CD4-positive, alpha-beta T cell treated with Interleukin-21 for 1 hour (primary cell): ENCODE measurements around the gene DAZAP1.
"Not testable (repeated sequence)": the region's sequence is repeated elsewhere in the genome, so short reads cannot be mapped to it uniquely, and the experiment has no call there.

Experiments
- DNase-seq: peaks from one replicate; pipeline ENCODE4 v3.0.0-alpha.2; 2020

The DAZAP1 gene

DNA sequence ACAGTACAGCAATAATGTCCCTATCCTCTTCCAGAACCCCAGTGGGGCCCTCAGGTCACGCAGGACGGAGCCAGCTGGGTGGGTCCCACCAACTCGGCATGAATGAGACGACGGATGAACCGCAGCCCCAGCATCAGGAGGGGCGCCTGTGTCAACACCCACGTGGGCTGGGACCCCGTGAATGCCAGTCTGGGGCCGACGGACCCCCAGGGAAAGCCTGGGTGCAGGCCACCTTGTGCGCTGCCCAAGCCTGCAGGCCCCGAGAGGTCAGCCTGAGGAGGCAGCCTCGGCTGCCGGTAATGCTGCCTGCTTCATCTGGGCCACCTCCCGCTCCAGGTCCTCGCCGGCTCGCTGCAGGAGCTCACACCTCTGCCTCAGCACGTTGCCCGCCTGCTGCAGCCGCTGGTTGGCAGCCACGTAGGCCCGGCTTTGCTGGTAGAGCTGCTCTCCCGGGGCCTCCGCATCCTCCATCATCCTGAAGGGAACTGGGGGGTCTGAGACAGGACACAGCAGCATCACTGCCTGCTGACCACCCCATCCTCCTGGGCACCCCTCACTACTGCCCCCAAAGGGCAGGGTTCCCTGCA is 67.5 kb downstream of the DAZAP1 start:
- no peak for DNase-seq

DNA sequence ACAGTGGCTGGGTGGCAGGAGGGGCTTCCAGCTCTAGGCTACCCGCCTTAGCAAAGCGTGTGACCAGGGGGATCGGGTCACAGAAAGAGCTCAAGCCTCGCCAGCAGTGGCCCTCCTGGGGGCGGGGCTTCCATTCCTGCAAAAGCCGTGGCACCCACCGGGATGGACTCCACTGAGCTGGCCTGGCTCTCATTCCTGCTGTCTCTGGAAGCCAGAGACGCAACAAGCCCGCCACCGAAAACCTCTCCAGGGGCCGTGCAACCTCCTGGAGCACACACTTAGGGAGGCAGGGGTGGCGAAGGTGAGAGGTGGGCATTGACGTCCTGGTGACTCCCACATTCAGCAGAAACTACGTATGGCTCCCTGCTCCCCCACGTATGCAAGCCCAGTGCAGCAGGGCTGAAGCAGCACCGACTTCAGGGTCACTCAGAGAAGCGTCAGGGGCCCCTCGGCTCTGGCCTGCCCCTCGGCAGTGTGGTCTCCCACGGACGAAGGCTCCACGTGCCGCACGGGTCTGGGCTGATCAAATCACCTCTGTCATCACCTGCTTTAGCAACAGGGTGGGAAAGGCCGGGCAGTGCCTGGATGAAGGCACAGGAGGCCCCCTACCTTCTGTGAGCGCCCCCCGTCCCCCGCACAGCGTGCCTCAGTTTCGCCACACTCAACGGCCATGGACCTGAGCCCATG is 68.5 kb downstream of the DAZAP1 start:
- DNase-seq = no peak

DNA sequence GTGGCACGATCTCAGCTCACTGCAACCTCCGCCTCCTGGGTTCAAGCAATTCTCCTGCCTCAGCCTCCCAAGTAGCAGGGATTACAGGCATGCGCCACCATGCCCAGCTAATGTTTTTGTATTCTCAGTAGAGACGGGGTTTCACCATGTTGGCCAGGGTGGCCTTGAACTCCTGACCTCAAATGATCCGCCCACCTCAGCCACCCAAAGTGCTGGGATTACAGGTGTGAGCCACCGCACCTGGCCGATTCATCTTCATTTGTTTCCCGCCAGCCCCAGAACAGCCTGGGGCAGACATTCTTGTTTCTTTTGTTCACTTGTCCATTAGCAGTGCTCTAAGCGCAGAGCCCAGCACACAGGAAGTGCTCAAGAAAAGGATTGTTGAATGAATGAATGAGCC is 69.7 kb downstream of the DAZAP1 start:
- DNase-seq = not testable (repeated sequence)

DNA sequence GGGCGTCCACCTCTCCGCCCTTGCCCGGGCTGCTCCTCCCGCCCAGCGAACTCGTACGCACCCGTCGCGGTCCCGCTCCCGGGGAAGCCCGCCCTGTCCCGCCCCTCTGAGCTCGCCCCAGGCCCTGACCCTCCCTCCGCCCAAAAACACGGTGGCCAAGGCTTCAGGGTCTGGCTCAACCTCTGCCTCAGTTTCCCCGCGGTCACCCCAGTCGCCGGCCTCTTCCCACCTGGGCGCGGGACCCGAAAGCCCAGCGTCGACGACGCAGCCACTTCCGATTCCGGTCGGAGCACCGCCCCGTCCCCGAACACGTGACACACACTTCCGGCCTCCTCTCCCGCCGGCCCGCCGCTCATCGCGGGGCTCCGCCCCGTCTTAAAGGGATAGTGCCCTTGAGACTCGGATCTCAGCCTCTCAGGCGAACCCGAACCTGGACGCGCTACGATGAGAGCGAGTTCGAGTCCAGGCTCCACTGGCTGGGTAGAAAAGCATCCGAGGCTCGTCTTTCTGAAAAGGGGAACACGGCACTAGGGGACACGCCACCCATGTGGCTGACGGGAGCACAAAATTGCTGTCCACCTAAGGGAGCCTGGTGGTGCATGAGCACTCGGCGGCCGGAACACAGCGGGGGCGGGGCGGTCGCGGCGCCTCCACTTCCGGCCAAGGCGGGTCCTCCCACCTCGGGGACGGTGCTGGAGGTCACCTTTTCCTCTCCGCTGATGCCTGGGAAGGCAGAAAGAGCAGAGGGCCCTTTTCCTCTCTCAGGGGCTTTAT is 71.7 kb downstream of the DAZAP1 start, which contains the start of gene C19orf25:
Gene C19orf25 (minus strand): TSS at position 282 of the 774 bp plus-strand sequence. CDS start 312 bp downstream, outside the sequence.
- peak; percentile 92 for DNase-seq

DNA sequence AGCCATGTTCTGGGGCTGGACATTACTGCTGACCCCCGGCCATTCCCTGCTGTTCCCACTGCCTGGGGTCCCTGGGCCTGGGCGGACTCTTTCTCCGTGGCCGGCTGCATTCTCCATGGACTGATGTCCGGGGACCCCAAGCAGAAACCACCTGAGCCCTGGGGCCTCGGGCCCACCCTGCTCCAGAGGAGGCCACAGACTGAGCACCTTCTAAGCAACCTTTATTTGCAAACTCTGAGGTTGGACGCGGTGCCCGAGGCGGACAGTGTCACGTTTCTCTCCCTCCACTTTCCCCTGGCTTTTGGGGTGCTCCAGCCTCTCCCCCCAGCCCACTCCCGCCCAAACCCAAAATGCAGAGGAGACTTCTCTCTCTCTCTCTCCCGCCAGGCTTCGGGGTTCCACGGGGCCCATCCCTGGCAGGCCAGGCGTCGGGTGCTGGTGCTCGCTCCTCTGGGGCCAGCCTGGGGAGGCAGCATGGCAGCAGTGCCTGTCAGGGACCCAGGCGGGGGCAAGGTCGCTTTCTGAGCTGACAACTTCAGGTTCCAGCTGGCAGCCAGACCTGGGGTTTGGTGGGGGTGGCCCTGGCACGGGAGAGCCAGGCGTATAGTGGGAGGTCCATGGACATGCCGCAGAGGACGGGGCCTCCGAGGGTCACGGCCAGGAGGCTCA is 74.0 kb downstream of the DAZAP1 start:
- no peak for DNase-seq

DNA sequence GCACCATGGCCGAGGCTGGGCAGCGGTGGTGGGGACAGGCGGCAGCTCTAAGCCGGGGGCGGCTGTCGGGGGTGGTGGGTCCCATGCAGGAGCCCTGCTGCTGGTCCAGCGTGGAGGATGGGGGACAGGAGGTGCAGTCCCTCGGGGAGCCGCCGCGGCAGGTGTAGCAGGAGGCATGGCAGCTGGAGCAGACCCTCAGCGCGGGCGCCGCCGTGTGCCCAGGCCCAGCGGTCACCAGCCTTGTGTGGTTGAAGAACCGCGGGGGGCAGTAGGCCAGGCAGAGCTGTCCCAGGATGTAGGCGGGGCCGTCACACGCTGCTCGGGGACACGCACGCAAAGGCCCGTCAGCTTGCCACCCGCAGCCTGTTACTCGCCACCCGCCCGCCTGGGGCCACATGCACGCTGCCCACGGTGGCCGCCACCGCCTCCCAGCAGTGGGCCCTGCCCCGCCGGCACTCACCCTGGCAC is 74.5 kb downstream of the DAZAP1 start:
- DNase-seq = no peak

DNA sequence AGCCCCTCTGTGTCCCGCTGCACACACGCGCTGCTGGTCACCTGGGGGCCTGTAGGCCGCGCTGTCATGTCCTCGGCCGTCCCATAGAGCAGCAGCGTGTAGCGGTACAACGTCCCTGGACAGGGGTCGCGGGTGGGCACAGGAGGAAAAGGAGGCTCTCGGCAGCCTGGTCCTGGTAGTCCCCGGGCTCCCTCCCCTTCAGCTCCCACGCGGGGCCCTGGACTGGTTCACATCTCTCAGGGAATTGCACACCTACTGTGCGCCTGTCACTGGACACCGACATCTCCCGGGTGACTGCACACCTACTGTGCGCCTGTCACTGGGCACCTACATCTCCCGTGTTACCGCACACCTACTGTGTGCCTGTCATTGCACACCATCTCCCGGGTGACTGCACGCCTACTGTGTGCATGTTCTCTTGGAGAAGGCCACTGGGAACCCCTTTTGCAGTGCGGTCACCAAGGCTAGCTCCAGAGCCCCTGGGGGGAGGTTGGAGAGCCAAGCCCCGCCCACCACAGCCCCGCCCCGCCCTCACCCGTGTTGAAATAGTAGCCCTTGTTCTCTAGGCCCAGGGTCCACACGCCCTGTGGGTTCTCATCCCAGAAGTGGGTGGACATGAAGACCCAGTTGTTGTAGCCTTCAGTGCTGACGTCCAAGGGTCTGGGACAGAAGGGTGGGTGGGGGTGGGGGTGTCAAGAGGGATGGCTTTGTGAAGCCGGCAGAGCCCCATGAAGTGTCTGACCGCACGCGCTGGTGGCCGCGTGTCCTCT is 75.2 kb downstream of the DAZAP1 start:
- DNase-seq = no peak

DNA sequence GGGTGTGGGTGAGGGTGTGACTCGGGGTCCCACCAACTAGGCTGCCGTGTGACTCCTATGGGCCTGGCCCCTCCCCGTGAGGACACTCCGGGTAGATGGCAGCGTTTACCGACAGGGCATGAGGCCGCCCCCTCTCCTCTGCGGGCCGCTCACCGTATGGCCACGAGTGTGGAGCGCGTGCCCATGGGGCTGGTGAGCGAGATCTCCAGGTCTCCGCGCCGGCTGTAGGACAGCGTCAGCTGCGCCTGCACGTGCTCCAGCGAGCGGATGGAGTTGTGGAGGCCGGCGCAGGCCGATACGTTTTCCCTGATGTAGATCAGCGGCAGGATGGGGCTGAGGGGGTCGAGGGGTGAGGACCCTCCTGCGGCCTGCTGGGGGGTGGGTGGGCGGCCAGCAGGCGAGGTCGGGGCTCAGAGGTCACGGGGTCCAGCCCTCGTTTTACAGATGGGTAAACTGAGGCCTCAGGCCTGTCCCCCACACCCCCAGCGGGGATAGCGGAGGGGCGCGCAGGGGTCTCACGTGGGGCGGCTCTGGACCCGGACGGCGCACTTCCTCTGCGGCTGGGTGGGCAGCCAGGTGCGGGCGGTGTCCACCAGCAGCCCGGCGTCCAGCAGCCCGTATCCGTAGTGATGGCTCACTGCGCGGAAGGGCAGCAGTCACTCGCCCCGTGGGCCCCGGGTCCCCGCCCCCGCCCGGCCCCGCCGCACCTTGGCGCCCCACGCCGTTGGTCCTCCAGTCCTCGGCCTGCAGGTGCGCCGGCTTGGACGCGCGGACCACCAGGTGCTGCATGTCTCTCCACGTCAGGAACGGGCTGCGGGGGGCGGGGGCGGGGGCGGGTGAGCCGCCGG is 76.0 kb downstream of the DAZAP1 start:
- no peak for DNase-seq

DNA sequence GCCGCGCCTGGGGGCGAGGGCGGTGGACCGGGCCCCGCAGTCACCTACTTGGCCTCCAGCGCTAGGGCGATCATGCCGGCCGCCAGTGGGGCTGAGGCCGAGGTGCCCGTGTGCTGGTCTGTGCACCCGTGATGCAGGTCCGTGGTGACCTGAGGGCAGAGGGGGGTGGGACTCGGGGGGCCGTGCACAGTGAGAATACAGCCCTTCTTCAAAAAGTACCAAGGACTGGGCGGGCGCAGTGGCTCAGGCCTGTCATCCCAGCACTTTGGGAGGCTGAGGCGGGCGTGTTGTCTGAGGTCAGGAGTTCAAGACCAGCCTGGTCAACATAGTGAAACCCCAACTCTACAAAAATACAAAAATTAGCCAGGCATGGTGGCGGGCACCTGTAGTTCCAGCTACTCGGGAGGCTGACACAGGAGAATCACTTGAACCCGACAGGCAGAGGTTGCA is 76.6 kb downstream of the DAZAP1 start:
- no peak for DNase-seq
